SK-N-SH (cell line): ENCODE measurements around the gene TOMM70.

Experiments used
- GATA2 ChIP-seq: sonication (generic); formaldehyde crosslinking; IDR thresholded peaks from 2 replicates; pipeline ENCODE4 v1.5.0; 2020; ENCODE audit warnings: mild to moderate bottlenecking, missing genetic modification reagents
- JUND ChIP-seq: IDR thresholded peaks from 2 replicates; pipeline ENCODE4 v1.4.0; 2012
- NFIC ChIP-seq: IDR thresholded peaks from 2 replicates; pipeline ENCODE4 v1.4.0; 2012; ENCODE audit warnings: borderline replicate concordance
- SMC3 ChIP-seq: IDR thresholded peaks from 2 replicates; pipeline ENCODE4 v1.6.1; 2012; ENCODE audit warnings: low read depth, low read length, improper control_type of control experiment
- YY1 ChIP-seq: IDR thresholded peaks from 2 replicates; pipeline ENCODE4 v1.4.0; 2012; ENCODE audit warnings: low read depth, mild to moderate bottlenecking
- TF ChIP-seq, protein P1 (sequence below): fragments of 200-600 bp; sonication (generic); IDR thresholded peaks from 2 replicates; pipeline ENCODE4 v1.6.1; 2017; ENCODE audit warnings: antibody characterized with exemption, mild to moderate bottlenecking, moderate library complexity
- TF ChIP-seq, protein P2 (sequence below): IDR thresholded peaks from 2 replicates; pipeline ENCODE4 v1.4.0; 2012; ENCODE audit warnings: low read depth, borderline replicate concordance
- TF ChIP-seq, protein P3 (sequence below): IDR thresholded peaks from 2 replicates; pipeline ENCODE4 v1.4.0; 2012; ENCODE audit warnings: low read depth
- TF ChIP-seq, protein P4 (sequence below): IDR thresholded peaks from 2 replicates; pipeline ENCODE4; 2012
- TF ChIP-seq, protein P5 (sequence below): fragments of 150-350 bp; IDR thresholded peaks from 2 replicates; pipeline ENCODE4 v1.6.1; 2017; ENCODE audit warnings: antibody characterized with exemption, low read length, low read depth, borderline replicate concordance

DNA sequence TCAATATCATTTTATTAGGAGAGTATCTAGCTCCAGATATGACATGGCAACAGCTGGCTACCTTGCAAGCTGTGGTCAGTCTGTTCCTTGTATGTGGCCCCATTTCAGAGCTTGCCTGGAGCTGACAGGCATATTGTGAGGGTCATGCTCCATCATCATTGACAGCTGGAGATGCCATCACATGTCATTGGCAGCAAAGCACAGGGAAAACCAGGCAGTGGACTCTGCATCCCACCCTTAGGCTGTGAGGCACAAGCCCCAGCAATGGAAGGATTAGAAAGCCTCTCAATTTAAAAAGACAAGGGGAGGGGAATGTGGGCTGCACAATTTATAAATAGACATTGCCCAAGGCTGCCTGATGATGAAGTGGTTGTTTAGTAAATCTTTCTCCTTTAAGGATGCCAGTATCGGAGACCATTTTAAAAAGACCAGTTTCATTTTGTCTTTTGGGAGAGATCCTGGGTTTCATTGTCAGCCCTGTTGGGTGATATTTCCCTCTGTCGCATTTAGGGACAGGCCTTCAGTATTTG, 28.4 kb upstream of the TOMM70 start:
- TF ChIP-seq SMC3: no peak
- TF ChIP-seq, protein P1, sequence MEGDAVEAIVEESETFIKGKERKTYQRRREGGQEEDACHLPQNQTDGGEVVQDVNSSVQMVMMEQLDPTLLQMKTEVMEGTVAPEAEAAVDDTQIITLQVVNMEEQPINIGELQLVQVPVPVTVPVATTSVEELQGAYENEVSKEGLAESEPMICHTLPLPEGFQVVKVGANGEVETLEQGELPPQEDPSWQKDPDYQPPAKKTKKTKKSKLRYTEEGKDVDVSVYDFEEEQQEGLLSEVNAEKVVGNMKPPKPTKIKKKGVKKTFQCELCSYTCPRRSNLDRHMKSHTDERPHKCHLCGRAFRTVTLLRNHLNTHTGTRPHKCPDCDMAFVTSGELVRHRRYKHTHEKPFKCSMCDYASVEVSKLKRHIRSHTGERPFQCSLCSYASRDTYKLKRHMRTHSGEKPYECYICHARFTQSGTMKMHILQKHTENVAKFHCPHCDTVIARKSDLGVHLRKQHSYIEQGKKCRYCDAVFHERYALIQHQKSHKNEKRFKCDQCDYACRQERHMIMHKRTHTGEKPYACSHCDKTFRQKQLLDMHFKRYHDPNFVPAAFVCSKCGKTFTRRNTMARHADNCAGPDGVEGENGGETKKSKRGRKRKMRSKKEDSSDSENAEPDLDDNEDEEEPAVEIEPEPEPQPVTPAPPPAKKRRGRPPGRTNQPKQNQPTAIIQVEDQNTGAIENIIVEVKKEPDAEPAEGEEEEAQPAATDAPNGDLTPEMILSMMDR: no peak
- TF ChIP-seq, protein P2, sequence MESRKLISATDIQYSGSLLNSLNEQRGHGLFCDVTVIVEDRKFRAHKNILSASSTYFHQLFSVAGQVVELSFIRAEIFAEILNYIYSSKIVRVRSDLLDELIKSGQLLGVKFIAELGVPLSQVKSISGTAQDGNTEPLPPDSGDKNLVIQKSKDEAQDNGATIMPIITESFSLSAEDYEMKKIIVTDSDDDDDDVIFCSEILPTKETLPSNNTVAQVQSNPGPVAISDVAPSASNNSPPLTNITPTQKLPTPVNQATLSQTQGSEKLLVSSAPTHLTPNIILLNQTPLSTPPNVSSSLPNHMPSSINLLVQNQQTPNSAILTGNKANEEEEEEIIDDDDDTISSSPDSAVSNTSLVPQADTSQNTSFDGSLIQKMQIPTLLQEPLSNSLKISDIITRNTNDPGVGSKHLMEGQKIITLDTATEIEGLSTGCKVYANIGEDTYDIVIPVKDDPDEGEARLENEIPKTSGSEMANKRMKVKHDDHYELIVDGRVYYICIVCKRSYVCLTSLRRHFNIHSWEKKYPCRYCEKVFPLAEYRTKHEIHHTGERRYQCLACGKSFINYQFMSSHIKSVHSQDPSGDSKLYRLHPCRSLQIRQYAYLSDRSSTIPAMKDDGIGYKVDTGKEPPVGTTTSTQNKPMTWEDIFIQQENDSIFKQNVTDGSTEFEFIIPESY: no peak
- TF ChIP-seq, protein P3, sequence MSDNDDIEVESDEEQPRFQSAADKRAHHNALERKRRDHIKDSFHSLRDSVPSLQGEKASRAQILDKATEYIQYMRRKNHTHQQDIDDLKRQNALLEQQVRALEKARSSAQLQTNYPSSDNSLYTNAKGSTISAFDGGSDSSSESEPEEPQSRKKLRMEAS: no peak
- no peak for TF ChIP-seq YY1
- TF ChIP-seq GATA2 (CRISPR knock-in tag): no peak
- TF ChIP-seq NFIC: no peak
- TF ChIP-seq JUND: no peak
- TF ChIP-seq, protein P4, sequence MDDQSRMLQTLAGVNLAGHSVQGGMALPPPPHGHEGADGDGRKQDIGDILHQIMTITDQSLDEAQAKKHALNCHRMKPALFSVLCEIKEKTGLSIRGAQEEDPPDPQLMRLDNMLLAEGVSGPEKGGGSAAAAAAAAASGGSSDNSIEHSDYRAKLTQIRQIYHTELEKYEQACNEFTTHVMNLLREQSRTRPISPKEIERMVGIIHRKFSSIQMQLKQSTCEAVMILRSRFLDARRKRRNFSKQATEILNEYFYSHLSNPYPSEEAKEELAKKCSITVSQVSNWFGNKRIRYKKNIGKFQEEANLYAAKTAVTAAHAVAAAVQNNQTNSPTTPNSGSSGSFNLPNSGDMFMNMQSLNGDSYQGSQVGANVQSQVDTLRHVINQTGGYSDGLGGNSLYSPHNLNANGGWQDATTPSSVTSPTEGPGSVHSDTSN: no peak
- TF ChIP-seq, protein P5, sequence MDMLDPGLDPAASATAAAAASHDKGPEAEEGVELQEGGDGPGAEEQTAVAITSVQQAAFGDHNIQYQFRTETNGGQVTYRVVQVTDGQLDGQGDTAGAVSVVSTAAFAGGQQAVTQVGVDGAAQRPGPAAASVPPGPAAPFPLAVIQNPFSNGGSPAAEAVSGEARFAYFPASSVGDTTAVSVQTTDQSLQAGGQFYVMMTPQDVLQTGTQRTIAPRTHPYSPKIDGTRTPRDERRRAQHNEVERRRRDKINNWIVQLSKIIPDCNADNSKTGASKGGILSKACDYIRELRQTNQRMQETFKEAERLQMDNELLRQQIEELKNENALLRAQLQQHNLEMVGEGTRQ: no peak
